ENCODE results near the gene KCNS3.

The KCNS3 gene

DNA sequence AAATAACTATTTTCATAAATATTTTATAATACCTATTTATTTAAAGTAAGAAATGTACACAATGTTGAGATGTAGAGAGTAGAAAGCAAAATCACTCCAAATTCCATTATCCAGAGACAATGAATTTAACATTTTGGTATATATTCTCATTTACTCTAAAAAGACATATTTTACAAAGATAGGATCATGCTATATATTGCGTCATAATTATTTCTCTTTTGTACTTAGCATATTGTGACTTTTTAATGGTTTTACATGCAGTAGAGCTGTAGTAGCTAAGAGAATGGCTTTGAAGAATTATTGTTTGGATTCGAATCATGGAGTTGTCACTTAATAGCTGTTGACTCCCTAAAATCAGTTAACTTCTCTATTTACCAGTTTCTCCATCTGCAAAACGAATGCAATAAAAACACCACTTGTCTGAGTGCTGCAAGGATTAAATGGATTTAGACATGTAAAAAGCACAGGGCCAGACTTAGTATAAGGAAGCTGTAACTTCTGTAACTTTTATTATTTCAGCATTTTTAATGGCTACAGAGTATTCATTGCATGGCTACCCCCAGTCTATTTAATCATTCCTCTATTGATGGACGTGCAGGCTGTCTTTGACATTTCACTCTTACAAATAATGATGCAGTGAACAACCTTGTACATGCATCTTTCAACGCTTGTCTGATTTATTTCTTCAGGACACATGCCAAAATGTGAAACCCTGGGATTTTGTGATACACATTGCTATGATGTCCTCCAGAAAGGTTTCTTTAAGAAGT is 33.2 kb downstream of the KCNS3 start:
- no peak for TF ChIP-seq ZBTB7A (IDR thresholded peaks at IDR 0.05; ENCODE audit: low read depth)
- no peak for TF ChIP-seq TEAD4 (IDR thresholded peaks at IDR 0.05)
- TF ChIP-seq, protein P1, sequence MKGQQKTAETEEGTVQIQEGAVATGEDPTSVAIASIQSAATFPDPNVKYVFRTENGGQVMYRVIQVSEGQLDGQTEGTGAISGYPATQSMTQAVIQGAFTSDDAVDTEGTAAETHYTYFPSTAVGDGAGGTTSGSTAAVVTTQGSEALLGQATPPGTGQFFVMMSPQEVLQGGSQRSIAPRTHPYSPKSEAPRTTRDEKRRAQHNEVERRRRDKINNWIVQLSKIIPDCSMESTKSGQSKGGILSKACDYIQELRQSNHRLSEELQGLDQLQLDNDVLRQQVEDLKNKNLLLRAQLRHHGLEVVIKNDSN (IDR thresholded peaks at IDR 0.05) = no peak
- no peak for TF ChIP-seq TAF1 (IDR thresholded peaks at IDR 0.05; ENCODE audit: low read depth)
- no peak for TF ChIP-seq EGR1 (IDR thresholded peaks at IDR 0.05)
- TF ChIP-seq TCF12 (IDR thresholded peaks at IDR 0.05; ENCODE audit: low read depth) = no peak
- TF ChIP-seq EP300 (IDR thresholded peaks at IDR 0.05; ENCODE audit: borderline replicate concordance) = no peak
- TF ChIP-seq CEBPB (IDR thresholded peaks at IDR 0.05) = no peak
- no peak for TF ChIP-seq RAD21 (IDR thresholded peaks at IDR 0.05; ENCODE audit: low read depth)
- TF ChIP-seq, protein P2, sequence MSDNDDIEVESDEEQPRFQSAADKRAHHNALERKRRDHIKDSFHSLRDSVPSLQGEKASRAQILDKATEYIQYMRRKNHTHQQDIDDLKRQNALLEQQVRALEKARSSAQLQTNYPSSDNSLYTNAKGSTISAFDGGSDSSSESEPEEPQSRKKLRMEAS (IDR thresholded peaks at IDR 0.05) = no peak
- TF ChIP-seq YY1 (IDR thresholded peaks at IDR 0.05; ENCODE audit: low read depth) = no peak
- no peak for TF ChIP-seq CREB1 (IDR thresholded peaks at IDR 0.05; ENCODE audit: low read depth)
- no peak for TF ChIP-seq NFIC (IDR thresholded peaks at IDR 0.05)
- TF ChIP-seq FOXM1 (IDR thresholded peaks at IDR 0.05; ENCODE audit: borderline replicate concordance, low read depth) = no peak
- TF ChIP-seq, protein P3, sequence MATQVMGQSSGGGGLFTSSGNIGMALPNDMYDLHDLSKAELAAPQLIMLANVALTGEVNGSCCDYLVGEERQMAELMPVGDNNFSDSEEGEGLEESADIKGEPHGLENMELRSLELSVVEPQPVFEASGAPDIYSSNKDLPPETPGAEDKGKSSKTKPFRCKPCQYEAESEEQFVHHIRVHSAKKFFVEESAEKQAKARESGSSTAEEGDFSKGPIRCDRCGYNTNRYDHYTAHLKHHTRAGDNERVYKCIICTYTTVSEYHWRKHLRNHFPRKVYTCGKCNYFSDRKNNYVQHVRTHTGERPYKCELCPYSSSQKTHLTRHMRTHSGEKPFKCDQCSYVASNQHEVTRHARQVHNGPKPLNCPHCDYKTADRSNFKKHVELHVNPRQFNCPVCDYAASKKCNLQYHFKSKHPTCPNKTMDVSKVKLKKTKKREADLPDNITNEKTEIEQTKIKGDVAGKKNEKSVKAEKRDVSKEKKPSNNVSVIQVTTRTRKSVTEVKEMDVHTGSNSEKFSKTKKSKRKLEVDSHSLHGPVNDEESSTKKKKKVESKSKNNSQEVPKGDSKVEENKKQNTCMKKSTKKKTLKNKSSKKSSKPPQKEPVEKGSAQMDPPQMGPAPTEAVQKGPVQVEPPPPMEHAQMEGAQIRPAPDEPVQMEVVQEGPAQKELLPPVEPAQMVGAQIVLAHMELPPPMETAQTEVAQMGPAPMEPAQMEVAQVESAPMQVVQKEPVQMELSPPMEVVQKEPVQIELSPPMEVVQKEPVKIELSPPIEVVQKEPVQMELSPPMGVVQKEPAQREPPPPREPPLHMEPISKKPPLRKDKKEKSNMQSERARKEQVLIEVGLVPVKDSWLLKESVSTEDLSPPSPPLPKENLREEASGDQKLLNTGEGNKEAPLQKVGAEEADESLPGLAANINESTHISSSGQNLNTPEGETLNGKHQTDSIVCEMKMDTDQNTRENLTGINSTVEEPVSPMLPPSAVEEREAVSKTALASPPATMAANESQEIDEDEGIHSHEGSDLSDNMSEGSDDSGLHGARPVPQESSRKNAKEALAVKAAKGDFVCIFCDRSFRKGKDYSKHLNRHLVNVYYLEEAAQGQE (IDR thresholded peaks at IDR 0.05; ENCODE audit: low read depth) = no peak

DNA sequence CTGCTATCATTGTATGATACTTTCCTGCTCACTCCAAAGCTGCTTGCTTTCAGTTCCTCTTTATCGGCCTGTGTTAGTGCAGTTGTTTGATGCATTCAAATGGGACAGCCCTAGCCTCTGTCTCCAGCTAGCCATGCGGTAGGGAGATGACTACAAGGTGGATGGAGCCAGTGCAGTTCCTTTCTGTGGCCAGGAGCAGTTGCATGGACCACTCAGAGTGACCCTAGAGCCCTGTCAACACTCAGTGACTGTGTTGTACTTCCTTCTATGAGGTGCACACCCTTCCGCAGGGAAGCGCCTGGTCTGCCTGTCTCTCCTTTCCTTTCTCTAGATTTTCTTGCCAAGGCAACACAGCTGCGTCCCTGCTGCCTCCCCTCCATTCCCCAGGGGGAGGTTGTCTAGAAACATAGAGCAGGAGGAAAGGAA is 33.8 kb downstream of the KCNS3 start:
- TF ChIP-seq CREB1 (IDR thresholded peaks at IDR 0.05; ENCODE audit: low read depth) = no peak
- TF ChIP-seq, protein P2 (IDR thresholded peaks at IDR 0.05) = no peak
- TF ChIP-seq EGR1 (IDR thresholded peaks at IDR 0.05) = no peak
- TF ChIP-seq RAD21 (IDR thresholded peaks at IDR 0.05; ENCODE audit: low read depth) = no peak
- no peak for TF ChIP-seq ZBTB7A (IDR thresholded peaks at IDR 0.05; ENCODE audit: low read depth)
- TF ChIP-seq NFIC (IDR thresholded peaks at IDR 0.05) = no peak
- TF ChIP-seq, protein P1 (IDR thresholded peaks at IDR 0.05) = no peak
- TF ChIP-seq FOXM1 (IDR thresholded peaks at IDR 0.05; ENCODE audit: borderline replicate concordance, low read depth) = no peak
- no peak for TF ChIP-seq YY1 (IDR thresholded peaks at IDR 0.05; ENCODE audit: low read depth)

DNA sequence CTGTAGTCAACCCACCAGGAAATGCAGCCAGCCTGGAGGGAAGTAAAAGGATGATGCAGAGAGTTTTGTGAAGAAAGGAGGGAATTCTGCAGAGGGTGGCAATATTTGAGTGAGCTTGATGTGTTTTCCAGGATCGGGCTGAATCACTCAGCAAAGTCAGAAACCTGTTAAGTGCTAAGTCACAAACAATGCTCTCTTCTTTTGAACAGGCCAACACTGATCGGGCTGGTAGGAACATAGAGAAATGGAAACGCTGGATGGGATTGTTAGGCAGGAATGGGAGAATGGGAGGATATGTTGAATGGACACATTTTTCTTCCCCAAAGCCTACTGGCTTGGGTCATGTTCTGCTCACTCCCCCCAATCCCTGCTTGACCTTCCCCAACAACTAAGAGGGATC is 36.6 kb downstream of the KCNS3 start:
- TF ChIP-seq RAD21 (IDR thresholded peaks at IDR 0.05; ENCODE audit: low read depth) (no peak), YY1 (IDR thresholded peaks at IDR 0.05; ENCODE audit: low read depth) (no peak)

DNA sequence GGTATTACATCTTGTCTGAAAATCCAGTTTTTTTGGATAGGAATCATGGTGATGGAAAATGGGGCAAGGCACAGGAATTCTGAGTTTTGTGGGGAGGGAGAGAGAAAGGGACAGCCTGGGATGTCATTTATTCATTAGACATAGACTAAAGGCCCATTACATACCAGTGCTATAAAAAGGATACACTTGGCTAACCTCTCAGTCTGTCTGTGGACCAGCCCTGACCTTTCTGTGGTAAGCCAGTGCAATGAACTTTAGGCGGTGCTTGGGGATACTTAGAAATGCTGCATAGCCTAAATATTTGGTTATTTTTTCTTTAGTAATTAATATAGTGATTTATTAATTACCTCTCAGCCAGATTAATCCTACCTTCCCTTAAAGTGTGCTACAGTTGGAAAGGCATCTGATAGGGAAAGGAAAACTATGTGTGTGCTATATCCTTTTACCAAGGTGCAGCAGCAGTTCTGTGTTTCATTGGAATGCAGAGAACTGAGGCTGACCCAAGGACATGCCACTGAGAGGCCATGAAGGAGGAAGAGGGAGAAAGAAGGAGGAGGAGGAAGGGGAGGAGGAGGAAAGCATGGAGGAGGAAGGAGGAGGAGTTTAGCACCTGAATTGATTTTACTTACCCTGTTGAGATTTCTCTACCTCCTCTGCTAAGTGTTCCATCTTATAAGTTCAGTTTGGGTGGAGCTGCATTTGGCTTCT is 37.5 kb downstream of the KCNS3 start:
- no peak for TF ChIP-seq YY1 (IDR thresholded peaks at IDR 0.05; ENCODE audit: low read depth)
- TF ChIP-seq, protein P2 (IDR thresholded peaks at IDR 0.05) = no peak
- TF ChIP-seq RAD21 (IDR thresholded peaks at IDR 0.05; ENCODE audit: low read depth) = no peak
- TF ChIP-seq, protein P3 (IDR thresholded peaks at IDR 0.05; ENCODE audit: low read depth) = no peak
- TF ChIP-seq NFIC (IDR thresholded peaks at IDR 0.05) = no peak
- no peak for TF ChIP-seq CREB1 (IDR thresholded peaks at IDR 0.05; ENCODE audit: low read depth)
- no peak for TF ChIP-seq FOXM1 (IDR thresholded peaks at IDR 0.05; ENCODE audit: borderline replicate concordance, low read depth)
- TF ChIP-seq TCF12 (IDR thresholded peaks at IDR 0.05; ENCODE audit: low read depth) = no peak
- no peak for TF ChIP-seq EP300 (IDR thresholded peaks at IDR 0.05; ENCODE audit: borderline replicate concordance)

DNA sequence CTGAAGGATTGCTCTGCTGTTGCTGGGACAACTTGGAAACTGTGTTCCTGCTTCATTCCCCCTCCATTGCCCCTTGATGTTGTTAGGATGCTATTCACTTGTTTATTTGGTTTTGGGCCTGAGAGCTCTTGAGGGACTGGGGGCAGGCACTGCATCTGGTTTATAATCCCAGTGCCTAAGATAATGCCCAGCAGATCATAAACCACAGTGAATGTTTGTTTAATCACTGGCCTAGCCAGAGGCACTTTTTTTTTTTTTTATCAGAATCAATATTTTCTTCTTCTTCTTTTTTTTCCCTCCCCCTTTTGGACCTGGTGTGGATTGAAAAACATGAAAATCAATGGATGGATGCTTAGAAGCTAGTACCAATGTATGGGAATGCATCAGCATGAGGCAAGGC is 38.1 kb downstream of the KCNS3 start:
- TF ChIP-seq, protein P3 (IDR thresholded peaks at IDR 0.05; ENCODE audit: low read depth) = no peak
- TF ChIP-seq EGR1 (IDR thresholded peaks at IDR 0.05) = no peak
